GM21515 (cell line): ENCODE measurements around the gene ISM1.
A peak's percentile ranks its signal among the peaks of the same experiment; 100 is the strongest.

ENCODE experiments used
- ATAC-seq: cut with Tn5 transposase; IDR thresholded peaks from one replicate; pipeline ENCODE4 v1.9.1; 2021; ENCODE audit not compliant: unreplicated experiment

The ISM1 gene

DNA sequence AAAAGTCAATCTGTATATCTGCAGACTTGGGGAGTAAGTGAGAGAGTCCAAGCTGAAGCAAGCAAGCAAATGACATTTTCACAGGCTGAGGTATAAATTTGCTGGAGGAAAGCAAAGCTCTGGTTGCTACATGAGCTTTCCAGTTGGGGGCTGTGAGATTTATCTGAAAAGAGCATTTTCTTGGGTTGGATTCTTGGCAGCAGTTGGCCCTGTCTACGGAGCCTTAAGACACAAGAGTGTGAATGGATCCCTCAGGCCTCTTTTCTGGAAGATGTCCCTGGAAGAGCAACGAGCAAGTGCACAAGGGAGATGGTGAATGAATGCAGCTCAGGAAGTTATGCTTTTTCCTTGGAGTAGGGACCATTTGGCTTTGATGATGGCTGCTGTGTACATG is 30.8 kb downstream of the ISM1 start:
- ATAC-seq, result no peak

DNA sequence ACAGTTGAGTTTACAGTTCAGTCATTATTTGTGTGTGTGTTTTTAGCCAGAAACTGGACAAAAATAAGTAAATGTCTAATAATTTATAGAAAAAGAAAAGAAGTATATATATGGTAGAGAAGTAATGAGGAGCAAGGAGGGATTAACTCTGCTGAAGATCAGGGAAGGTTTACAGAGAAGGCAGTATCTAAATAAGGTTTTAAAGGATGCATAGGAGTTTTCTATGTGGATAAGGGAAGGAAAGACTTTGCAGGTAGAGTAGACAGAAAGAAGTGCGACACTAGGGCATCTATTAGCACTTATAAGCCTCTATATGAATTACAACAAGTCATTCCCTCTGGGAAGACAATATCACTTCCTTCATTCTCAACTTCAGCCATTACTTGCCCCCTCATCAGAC is 34.3 kb downstream of the ISM1 start:
- no peak for ATAC-seq

DNA sequence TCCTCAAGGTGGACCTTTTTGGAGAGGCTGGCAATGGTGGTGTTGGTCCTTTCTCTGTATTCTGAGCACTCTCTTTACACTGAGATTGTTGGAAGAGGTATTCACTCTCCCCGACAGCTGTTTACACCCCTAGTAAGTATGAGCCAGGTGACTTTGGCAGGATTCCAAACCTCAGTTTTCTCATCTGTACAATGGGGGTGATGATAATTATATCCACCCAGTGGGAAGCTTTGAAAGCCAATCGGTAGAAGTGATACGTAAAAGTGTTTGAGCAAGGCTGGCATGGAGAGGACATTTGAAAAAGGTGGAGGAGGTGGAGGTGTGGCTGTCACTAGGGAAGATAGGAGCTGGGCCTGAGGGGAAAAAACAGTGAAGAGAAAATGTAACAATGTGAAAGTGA is 35.5 kb downstream of the ISM1 start:
- ATAC-seq, result no peak

GRCh38 chr20:13259921-13260320 is 38.8 kb downstream of the ISM1 start:
- no peak for ATAC-seq

DNA sequence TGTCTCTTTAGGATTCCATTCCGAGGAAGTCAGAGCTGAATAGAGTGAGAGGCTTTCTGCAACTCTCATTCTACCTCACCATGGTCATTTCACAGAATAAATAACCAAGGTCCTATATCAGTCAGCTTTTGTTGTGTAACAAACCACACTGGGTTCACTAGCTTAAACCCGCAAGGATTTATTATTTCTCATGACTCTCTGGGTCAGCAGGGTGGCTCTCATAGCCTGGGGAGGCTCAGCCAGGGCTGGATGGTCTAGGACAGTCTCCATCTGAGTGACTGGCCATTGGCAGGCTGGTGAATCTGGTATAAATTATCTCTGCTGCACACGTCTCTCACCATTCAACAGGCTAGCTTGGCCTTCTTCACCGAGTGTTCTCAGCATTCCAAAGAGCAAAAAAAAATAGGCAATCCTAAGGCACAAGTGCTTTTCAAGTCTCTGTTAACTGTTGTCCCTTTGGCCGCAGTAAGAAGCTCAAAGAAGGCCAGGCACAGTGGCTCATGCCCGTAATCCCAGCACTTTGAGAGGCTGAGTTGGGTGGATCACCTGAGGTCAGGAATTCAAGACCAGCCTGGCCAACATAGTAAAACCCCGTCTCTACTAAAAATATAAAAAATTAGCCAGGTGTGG is 39.7 kb downstream of the ISM1 start:
- no peak for ATAC-seq

DNA sequence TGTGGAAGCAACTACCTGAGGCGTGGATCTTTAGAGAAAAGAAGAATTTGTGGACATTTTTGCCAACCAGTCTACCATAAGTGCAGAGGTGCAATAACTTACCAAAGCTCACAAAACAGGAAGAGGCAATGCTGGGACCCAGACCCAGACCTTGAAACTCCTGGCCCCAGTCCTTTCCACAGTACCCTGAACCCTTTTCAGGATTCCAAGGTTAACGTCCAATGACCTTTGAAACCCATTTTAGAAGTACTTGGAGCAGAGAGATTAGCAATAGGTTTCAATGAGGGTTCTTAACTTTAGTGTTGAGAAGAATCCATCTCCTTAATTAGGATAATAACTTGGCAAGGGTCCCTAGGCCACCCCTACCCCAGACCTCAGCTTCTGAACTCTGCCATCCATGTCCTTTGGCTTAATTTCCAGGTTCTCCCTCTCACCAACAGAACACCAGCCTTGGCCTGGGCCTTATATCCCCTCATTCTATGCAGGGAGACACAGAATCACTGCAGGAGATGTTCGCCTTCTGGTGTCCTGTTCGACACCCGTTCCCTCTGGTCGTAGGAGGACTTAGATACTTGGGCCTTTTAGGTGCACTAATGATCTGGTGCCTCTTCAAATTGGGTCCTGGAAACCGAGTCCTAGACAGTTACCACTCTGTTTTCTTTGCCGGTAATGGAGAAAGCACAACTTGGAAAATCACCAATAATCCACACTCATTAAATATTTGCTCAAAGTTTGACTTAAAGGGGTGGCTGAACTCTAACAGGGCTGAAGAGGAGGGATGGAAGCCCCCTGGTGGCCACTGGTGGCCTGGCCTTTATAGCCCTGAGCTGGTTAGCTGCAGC is 40.6 kb downstream of the ISM1 start:
- ATAC-seq, result peak; percentile 61

GRCh38 chr20:13262302-13262650 is 41.2 kb downstream of the ISM1 start:
- ATAC-seq, result no peak

DNA sequence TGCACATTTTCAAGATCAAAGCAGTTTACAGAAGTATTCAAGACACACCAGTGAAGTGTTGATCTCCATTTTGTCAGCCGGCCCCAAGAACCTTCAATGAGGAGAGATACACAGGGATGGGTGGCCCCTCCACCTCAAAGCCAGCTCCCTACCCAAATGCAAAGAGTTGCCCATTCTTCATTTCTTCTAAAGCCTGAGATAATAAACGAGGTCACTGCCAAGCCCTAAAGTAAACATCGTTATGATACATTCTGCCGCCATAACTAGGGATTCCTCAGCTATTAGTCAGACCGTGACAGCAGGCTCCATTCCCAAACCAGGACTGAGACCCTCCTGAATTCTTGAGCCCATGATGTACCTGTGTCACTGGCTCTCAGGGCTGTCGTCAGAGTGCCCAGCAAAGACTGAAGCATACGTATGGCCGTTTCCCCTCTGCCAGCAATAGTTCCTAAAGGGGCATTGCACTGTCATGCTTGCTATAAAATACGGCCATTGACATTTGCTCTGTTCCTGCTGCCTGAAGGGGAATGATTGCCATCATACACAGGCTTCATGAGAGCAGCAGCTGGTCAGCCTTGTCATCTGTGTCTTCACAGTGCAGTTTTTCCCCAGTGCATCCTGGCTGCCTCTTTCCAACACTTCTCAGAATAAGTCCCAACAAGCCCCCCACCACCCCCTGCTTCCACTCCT is 41.7 kb downstream of the ISM1 start:
- ATAC-seq, result no peak

DNA sequence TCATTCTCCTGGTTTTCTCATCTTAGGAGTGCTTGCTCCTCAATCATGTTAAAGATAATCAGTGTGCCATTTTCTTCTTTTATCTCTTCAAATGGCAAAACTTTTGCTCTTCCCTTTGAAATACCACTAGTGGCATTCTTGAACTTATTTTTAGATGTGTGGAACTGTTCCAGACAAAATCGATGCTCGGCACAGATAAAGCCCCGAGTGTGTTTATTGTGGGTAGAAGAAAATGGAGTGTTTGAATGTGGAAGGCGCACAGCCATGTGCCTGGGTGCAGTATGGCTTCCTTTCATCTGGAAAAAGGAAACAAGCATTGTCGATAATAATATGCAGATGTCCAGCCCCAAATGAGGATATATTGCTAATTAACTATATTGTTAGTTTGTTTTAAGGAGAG is 42.4 kb downstream of the ISM1 start:
- no peak for ATAC-seq

- peak; percentile 46 for ATAC-seq
Observed at GRCh38 chr20:13264907-13265306, 43.8 kb downstream of the ISM1 start.

GRCh38 chr20:13265941-13266340 is 44.9 kb downstream of the ISM1 start:
- ATAC-seq, result no peak

GRCh38 chr20:13267231-13267630 is 46.2 kb downstream of the ISM1 start:
- no peak for ATAC-seq

- no peak for ATAC-seq
Observed at GRCh38 chr20:13268953-13269352, 47.9 kb downstream of the ISM1 start.

GRCh38 chr20:13270211-13270610 is 49.1 kb downstream of the ISM1 start:
- no peak for ATAC-seq

- no peak for ATAC-seq
Observed at GRCh38 chr20:13271098-13271497, 50.0 kb downstream of the ISM1 start.

DNA sequence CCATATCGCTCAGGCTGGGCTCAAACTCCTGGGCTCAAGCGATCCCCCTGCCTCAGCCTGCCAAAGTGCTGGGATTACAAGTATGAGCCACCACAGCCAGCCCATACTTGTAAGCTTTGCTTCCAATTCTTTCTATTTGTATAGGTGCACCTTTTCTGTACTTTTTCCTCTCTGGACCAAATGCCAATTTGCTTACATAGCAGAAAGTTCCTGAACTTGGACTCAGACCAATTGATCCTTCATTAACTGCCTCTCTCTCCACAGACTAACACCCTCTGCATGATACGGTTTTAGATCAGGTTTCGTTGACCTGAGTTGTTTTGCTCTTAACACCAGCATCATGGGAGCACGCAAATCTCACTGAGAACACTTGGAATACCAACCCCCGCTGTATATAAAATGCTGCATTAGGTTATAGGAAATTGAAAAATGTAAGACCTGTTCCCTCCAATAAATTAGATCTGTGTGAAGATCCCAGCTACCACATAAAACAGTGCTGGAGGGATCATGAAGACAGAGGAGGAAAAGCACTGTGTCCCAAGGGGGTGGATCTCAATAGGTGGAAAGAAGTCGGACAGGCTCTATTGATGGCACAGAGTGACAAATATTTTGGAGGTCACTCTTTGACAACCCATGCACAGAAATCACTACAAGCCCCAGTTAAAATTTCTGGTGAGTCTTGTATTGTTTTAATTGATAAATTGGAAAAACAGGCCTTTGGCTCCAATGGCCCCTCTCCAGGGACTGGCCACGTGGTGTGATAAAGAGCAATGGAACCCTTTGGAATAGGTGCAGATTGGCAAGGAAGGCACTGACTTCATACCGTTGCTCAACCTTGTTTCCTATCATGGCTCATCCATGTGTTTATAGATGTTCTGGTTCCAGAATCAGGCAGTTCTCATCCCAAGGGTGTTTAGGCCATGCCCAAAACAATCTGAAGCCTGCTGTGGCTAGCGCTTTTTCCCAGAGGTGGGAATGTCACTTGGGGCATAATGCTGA is 51.2 kb downstream of the ISM1 start:
- no peak for ATAC-seq

DNA sequence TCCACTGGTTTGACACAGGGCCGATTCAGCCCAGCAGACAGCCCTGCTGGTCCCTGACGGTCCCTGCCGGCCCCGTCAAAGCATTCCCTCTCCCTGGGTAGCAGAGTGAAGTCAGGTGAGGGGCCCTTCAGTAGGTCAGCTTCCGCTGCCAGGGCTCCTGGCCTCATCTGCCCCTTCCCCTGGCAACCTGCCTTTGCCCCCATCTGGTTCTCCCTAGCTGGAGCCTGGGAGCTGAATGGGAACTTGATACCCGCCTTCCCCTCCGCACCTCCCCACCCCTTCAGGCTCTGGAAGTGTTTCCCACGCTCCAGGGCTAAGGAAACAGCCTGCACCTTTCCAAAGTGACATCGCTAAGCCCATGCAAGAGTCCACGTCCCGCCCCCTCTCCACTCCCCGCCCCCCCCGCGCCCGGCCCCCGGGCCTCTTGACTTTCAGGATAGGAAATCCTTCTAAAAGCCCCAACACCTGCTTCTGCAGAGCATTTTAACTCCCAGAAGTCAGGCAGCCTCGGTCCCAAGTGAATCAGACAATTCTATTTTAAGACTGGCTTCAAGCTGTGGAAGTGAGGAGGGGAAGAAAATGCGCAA is 53.3 kb downstream of the ISM1 start:
- ATAC-seq, result no peak

GRCh38 chr20:13276945-13277541 is 56.0 kb downstream of the ISM1 start:
- ATAC-seq, result no peak

DNA sequence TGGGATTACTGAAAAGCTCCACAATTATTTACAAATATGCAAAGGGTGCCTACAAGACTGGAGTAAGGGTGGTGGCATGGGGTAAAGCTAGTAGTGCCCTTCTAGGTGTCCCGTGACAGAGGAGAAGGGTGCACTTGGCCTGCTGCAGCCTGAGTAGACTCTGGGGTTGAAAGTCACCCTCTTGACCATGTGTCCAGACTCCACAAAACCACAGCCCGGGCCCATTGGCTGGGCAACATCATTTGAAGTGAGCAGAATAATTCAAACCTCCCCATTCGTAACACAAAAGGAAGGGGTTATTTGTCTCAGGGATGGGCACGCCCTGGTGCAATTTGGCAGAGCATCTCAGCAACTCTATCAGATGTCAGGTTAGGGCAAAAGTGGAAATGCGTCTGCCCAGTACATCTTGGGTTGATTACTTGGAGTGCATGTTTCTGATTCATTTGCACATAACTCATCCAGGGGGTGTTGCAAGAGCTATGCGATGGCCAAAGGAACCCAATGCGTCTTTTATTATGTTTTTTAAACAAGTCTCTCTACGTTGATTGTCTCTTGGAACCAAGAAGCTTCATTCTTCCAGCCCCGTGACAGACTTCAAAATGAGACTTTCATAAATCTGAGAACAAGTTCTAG is 56.7 kb downstream of the ISM1 start:
- no peak for ATAC-seq
